Measurements from ENCODE around the gene ZNF554.

The ZNF554 gene

DNA sequence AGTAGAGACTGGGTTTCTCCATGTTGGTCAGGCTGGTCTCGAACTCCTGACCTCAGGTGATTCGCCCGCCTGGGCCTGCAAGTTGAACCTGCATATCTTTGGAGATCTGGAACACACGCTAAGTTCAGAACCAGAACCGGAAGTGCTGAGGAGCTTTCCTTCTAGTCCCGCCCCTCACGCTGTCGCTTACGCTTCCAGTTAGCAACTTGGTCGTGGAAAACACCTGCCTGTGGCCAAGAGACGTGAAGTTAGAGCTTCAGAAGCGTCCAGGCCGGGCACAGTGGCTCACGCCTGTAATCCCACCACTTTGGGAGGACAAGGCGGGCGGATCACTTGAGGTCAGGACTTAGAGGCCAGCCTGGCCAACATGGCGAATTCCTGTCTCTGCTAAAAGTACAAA is 66.1 kb downstream of the ZNF554 start:
- TF ChIP-seq SP1 (IDR thresholded peaks at IDR 0.05) (no peak), LEF1 (IDR thresholded peaks at IDR 0.05; ENCODE audit: borderline replicate concordance) (no peak), L3MBTL2 (conservative IDR thresholded peaks at IDR 0.05) (no peak), BHLHE40 (IDR thresholded peaks at IDR 0.05; ENCODE audit: borderline replicate concordance) (no peak), FOXK2 (IDR thresholded peaks at IDR 0.05) (no peak), FOXA1 (IDR thresholded peaks at IDR 0.05) (no peak), ARNT (IDR thresholded peaks at IDR 0.05) (no peak), SUZ12 (IDR thresholded peaks at IDR 0.05) (no peak), HDGF (IDR thresholded peaks at IDR 0.05; ENCODE audit: borderline replicate concordance) (no peak), NFRKB (IDR thresholded peaks at IDR 0.05) (no peak), ZNF384 (IDR thresholded peaks at IDR 0.05) (no peak), FOXM1 (IDR thresholded peaks at IDR 0.05; ENCODE audit: borderline replicate concordance) (no peak), CTBP1 (IDR thresholded peaks at IDR 0.05; ENCODE audit: borderline replicate concordance) (no peak), TARDBP (IDR thresholded peaks at IDR 0.05) (no peak), ELF4 (IDR thresholded peaks at IDR 0.05) (no peak)
- TF ChIP-seq, protein P1, sequence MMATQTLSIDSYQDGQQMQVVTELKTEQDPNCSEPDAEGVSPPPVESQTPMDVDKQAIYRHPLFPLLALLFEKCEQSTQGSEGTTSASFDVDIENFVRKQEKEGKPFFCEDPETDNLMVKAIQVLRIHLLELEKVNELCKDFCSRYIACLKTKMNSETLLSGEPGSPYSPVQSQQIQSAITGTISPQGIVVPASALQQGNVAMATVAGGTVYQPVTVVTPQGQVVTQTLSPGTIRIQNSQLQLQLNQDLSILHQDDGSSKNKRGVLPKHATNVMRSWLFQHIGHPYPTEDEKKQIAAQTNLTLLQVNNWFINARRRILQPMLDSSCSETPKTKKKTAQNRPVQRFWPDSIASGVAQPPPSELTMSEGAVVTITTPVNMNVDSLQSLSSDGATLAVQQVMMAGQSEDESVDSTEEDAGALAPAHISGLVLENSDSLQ (IDR thresholded peaks at IDR 0.05) = no peak
- CTCF ChIA-PET = interaction anchor here (2.1 kb wide), 1 partner anchor 218 kb away, joined by 5 read pairs; no protein-coding TSS in a partner anchor
- POLR2A ChIA-PET = no interaction called here
- no peak for DNase-seq (ENCODE audit: extremely low spot score)

All from HEK293T (cell line).